ENCODE results near the gene A3GALT2.
"Not testable (repeated sequence)": the region's sequence is repeated elsewhere in the genome, so short reads cannot be mapped to it uniquely, and the experiment has no call there.

A3GALT2 gene

GRCh38 chr1:33295450-33296081, 25.3 kb downstream of the A3GALT2 start:
- Histone ChIP-seq H3K27me3 (ENCODE audit: insufficient read depth, poor library complexity, severe bottlenecking) (no peaks in the 10 kb centered on the region), H3K9me3 (ENCODE audit: severe bottlenecking) (no peaks in the 10 kb centered on the region), H3K27ac (ENCODE audit: poor library complexity, severe bottlenecking) (no peak overlapping the region), H3K36me3 (ENCODE audit: low read depth) (peaks cover 19% of the 10 kb centered on the region), H3K4me1 (ENCODE audit: insufficient read depth, poor library complexity, severe bottlenecking) (no peaks in the 10 kb centered on the region), H3K4me3 (ENCODE audit: severe bottlenecking) (no peak overlapping the region)
- ATAC-seq (ENCODE audit: low read depth): peak; percentile 87
- TF ChIP-seq CTCF (IDR thresholded peaks at IDR 0.05; ENCODE audit: poor library complexity, severe bottlenecking): peak; percentile 91
- peak; percentile 67 for DNase-seq (ENCODE audit: low spot score)

GRCh38 chr1:33295023-33295422, 25.9 kb downstream of the A3GALT2 start:
- Histone ChIP-seq H3K4me1 (ENCODE audit: insufficient read depth, poor library complexity, severe bottlenecking) (no peaks in the 10 kb centered on the region), H3K27ac (ENCODE audit: poor library complexity, severe bottlenecking) (no peak overlapping the region), H3K9me3 (ENCODE audit: severe bottlenecking) (no peaks in the 10 kb centered on the region), H3K27me3 (ENCODE audit: insufficient read depth, poor library complexity, severe bottlenecking) (no peaks in the 10 kb centered on the region), H3K36me3 (ENCODE audit: low read depth) (peaks cover 19% of the 10 kb centered on the region), H3K4me3 (ENCODE audit: severe bottlenecking) (no peak overlapping the region)
- DNase-seq (ENCODE audit: low spot score) (peak; percentile 47), ATAC-seq (ENCODE audit: low read depth) (no peak)
- TF ChIP-seq CTCF (IDR thresholded peaks at IDR 0.05; ENCODE audit: poor library complexity, severe bottlenecking): no peak

- H3K4me1 ChIP-seq (ENCODE audit: insufficient read depth, poor library complexity, severe bottlenecking): no peaks in the 10 kb centered on the region
- H3K27ac ChIP-seq (ENCODE audit: poor library complexity, severe bottlenecking): no peak overlapping the region
- TF ChIP-seq CTCF (IDR thresholded peaks at IDR 0.05; ENCODE audit: poor library complexity, severe bottlenecking): no peak
- H3K36me3 ChIP-seq (ENCODE audit: low read depth): peaks cover 18% of the 10 kb centered on the region
- DNase-seq (ENCODE audit: low spot score) (peak; percentile 36), ATAC-seq (ENCODE audit: low read depth) (no peak)
- H3K27me3 ChIP-seq (ENCODE audit: insufficient read depth, poor library complexity, severe bottlenecking): no peaks in the 10 kb centered on the region
- no peaks in the 10 kb centered on the region for H3K9me3 ChIP-seq (ENCODE audit: severe bottlenecking)
- H3K4me3 ChIP-seq (ENCODE audit: severe bottlenecking): no peak overlapping the region
These were observed 26.6 kb downstream of the A3GALT2 start for GRCh38 chr1:33294071-33295010.

- H3K27me3 ChIP-seq (ENCODE audit: insufficient read depth, poor library complexity, severe bottlenecking): no peaks in the 10 kb centered on the region
- H3K4me3 ChIP-seq (ENCODE audit: severe bottlenecking): no peak overlapping the region
- H3K36me3 ChIP-seq (ENCODE audit: low read depth): peaks cover 13% of the 10 kb centered on the region
- no peak overlapping the region for H3K27ac ChIP-seq (ENCODE audit: poor library complexity, severe bottlenecking)
- no peaks in the 10 kb centered on the region for H3K9me3 ChIP-seq (ENCODE audit: severe bottlenecking)
- no peak for TF ChIP-seq CTCF (IDR thresholded peaks at IDR 0.05; ENCODE audit: poor library complexity, severe bottlenecking)
- H3K4me1 ChIP-seq (ENCODE audit: insufficient read depth, poor library complexity, severe bottlenecking): no peaks in the 10 kb centered on the region
- ATAC-seq (ENCODE audit: low read depth) (no peak), DNase-seq (ENCODE audit: low spot score) (peak; percentile 36)
These were observed 28.1 kb downstream of the A3GALT2 start for GRCh38 chr1:33292726-33293340.

GRCh38 chr1:33290615-33291014, 30.3 kb downstream of the A3GALT2 start:
- H3K4me3 ChIP-seq (ENCODE audit: severe bottlenecking); H3K27me3 ChIP-seq (ENCODE audit: insufficient read depth, poor library complexity, severe bottlenecking); H3K27ac ChIP-seq (ENCODE audit: poor library complexity, severe bottlenecking); H3K4me1 ChIP-seq (ENCODE audit: insufficient read depth, poor library complexity, severe bottlenecking); ATAC-seq (ENCODE audit: low read depth); H3K36me3 ChIP-seq (ENCODE audit: low read depth); DNase-seq (ENCODE audit: low spot score); H3K9me3 ChIP-seq (ENCODE audit: severe bottlenecking): not testable (repeated sequence)

All from RWPE2 (cell line).